ENCODE data around the gene DPP3. TPM values are rescaled to one million over a fixed set of nuclear protein-coding genes. Genes with fewer than 3 reads are reported as not detected.

The DPP3 gene
- total RNA-seq, 2 experiments from 2014 or later = 47.2 to 53.4 TPM

DNA sequence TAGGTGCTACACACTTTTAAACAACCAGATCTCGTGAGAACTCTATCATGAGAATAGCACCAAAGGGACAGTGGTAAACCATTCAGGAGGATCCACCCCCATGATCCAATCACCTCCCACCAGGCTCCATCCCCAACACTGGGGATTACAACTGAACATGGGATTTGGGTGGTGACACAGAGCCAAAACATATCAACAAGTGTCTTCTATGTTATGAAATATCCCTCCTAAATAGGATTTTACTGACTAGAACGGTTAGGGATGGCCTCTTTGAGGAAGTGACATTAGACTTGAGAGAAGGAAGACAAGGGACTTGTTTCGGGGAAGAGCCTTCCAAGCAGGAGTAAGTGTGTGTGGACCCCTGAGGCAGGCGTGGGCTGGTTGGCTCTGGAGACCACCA is 29.7 kb upstream of the DPP3 start:
- Histone ChIP-seq H3K4me2 (ENCODE audit: low read length) (no peak overlapping the region), H3K9me2 (ENCODE audit: insufficient read depth, low read length) (no peaks in the 10 kb centered on the region), H3K79me2 (ENCODE audit: insufficient read depth, low read depth, low read length) (no peaks in the 10 kb centered on the region), H4K20me1 (ENCODE audit: insufficient read depth, low read length) (no peaks in the 10 kb centered on the region), H3K27ac (ENCODE audit: low read depth, low read length, poor library complexity, severe bottlenecking) (no peak overlapping the region), H3K36me3 (ENCODE audit: insufficient read depth, low read length) (no peaks in the 10 kb centered on the region), H3K4me3 (ENCODE audit: low read depth, low read length, poor library complexity, severe bottlenecking) (no peak overlapping the region), H2AFZ (ENCODE audit: low read length) (no peak overlapping the region), H3K4me1 (ENCODE audit: insufficient read depth, low read length, poor library complexity, severe bottlenecking) (peaks cover 6% of the 10 kb centered on the region), H3K9me3 (ENCODE audit: low read length) (no peaks in the 10 kb centered on the region)
- intact Hi-C loops (cut with micrococcal nuclease; ENCODE audit: unreplicated experiment) = no loop called here
- no TSS peak for BruUV-seq (replicated peaks)
- POLR2A ChIA-PET = interaction anchor here (0.6 kb wide), 1 partner anchor 161 kb away, joined by 5 read pairs; no protein-coding TSS in a partner anchor
- no peak for DNase-seq (ENCODE audit: low spot score)
- TF ChIP-seq, protein P1, sequence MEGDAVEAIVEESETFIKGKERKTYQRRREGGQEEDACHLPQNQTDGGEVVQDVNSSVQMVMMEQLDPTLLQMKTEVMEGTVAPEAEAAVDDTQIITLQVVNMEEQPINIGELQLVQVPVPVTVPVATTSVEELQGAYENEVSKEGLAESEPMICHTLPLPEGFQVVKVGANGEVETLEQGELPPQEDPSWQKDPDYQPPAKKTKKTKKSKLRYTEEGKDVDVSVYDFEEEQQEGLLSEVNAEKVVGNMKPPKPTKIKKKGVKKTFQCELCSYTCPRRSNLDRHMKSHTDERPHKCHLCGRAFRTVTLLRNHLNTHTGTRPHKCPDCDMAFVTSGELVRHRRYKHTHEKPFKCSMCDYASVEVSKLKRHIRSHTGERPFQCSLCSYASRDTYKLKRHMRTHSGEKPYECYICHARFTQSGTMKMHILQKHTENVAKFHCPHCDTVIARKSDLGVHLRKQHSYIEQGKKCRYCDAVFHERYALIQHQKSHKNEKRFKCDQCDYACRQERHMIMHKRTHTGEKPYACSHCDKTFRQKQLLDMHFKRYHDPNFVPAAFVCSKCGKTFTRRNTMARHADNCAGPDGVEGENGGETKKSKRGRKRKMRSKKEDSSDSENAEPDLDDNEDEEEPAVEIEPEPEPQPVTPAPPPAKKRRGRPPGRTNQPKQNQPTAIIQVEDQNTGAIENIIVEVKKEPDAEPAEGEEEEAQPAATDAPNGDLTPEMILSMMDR (conservative IDR thresholded peaks at IDR 0.05; ENCODE audit: low read length) = no peak
- no peak for TF ChIP-seq EZH2phosphoT487 (IDR thresholded peaks at IDR 0.05; ENCODE audit: borderline replicate concordance, low read depth, low read length)
- CTCF ChIA-PET (ENCODE audit: unreplicated experiment) = no interaction called here

DNA sequence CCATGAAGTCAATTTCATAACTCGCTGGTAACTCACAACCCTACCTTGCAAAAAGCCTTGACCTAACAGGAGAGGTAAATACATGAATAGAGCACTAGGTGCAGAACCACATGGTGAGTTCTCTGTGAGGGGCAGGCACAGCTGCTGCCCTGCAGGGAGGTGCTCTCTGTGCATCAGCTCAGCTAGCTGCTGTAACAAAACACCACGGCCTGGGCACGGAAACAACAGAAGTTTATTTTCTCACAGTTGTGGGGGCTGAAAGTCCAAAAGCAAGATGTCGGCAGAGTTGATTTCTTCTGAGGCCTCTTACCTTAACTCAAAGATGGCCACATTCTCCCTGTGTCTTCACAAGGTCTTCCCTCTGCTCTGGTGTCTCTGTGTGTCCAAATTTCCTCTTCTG is 28.6 kb upstream of the DPP3 start:
- no peak for DNase-seq (ENCODE audit: low spot score)
- H3K79me2 ChIP-seq (ENCODE audit: insufficient read depth, low read depth, low read length) = no peaks in the 10 kb centered on the region
- no TSS peak for BruUV-seq (replicated peaks)

DNA sequence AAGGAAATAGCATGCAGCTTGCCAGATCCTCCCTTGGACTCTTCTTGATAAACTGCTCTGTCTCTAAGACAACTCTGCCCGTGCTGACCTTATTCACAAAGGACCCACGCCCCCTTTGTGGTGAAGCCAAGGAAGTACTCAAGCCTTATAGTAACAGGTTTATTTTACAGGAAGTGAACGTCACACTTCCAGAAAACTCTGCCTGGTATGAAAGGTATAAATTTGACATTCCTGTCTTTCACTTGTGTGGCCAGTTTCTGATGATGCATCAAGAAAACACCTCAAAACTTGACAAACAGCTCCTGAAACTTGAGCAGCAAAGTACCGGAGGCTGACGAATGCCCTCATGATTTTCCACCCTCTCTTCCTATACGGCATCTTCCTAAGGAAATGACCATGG is 26.0 kb upstream of the DPP3 start:
- no peaks in the 10 kb centered on the region for H3K9me3 ChIP-seq (ENCODE audit: low read length)
- no peak overlapping the region for H3K4me3 ChIP-seq (ENCODE audit: low read depth, low read length, poor library complexity, severe bottlenecking)
- no peak overlapping the region for H3K27ac ChIP-seq (ENCODE audit: low read depth, low read length, poor library complexity, severe bottlenecking)
- H3K36me3 ChIP-seq (ENCODE audit: insufficient read depth, low read length) = no peaks in the 10 kb centered on the region
- ChIA-PET CTCF (ENCODE audit: unreplicated experiment) (no interaction called here), POLR2A (no interaction called here)
- TF ChIP-seq, protein P1 (conservative IDR thresholded peaks at IDR 0.05; ENCODE audit: low read length) = no peak
- no peak for TF ChIP-seq EZH2phosphoT487 (IDR thresholded peaks at IDR 0.05; ENCODE audit: borderline replicate concordance, low read depth, low read length)
- DNase-seq (ENCODE audit: low spot score) = no peak
- intact Hi-C loops (cut with micrococcal nuclease; ENCODE audit: unreplicated experiment) = no loop called here
- BruUV-seq (replicated peaks) = no TSS peak
- no peak overlapping the region for H3K4me2 ChIP-seq (ENCODE audit: low read length)
- no peaks in the 10 kb centered on the region for H3K9me2 ChIP-seq (ENCODE audit: insufficient read depth, low read length)
- H2AFZ ChIP-seq (ENCODE audit: low read length) = no peak overlapping the region
- no peaks in the 10 kb centered on the region for H4K20me1 ChIP-seq (ENCODE audit: insufficient read depth, low read length)
- peaks cover 30% of the 10 kb centered on the region for H3K4me1 ChIP-seq (ENCODE audit: insufficient read depth, low read length, poor library complexity, severe bottlenecking)
- no peaks in the 10 kb centered on the region for H3K79me2 ChIP-seq (ENCODE audit: insufficient read depth, low read depth, low read length)

More for the DNA sequence above, 28.6 kb upstream of the DPP3 start:
- POLR2A ChIA-PET = no interaction called here
- Histone ChIP-seq H3K4me3 (ENCODE audit: low read depth, low read length, poor library complexity, severe bottlenecking) (no peak overlapping the region), H4K20me1 (ENCODE audit: insufficient read depth, low read length) (no peaks in the 10 kb centered on the region), H3K27ac (ENCODE audit: low read depth, low read length, poor library complexity, severe bottlenecking) (no peak overlapping the region), H3K9me2 (ENCODE audit: insufficient read depth, low read length) (no peaks in the 10 kb centered on the region), H3K4me1 (ENCODE audit: insufficient read depth, low read length, poor library complexity, severe bottlenecking) (peaks cover 6% of the 10 kb centered on the region), H3K36me3 (ENCODE audit: insufficient read depth, low read length) (no peaks in the 10 kb centered on the region), H3K9me3 (ENCODE audit: low read length) (no peaks in the 10 kb centered on the region), H2AFZ (ENCODE audit: low read length) (no peak overlapping the region), H3K4me2 (ENCODE audit: low read length) (no peak overlapping the region)
- no peak for TF ChIP-seq EZH2phosphoT487 (IDR thresholded peaks at IDR 0.05; ENCODE audit: borderline replicate concordance, low read depth, low read length)
- TF ChIP-seq, protein P1 (conservative IDR thresholded peaks at IDR 0.05; ENCODE audit: low read length) = no peak
- CTCF ChIA-PET (ENCODE audit: unreplicated experiment) = no interaction called here
- intact Hi-C loops (cut with micrococcal nuclease; ENCODE audit: unreplicated experiment) = no loop called here
